ENCODE measurements around the gene GRIN3A. TPM values are rescaled to one million over a fixed set of nuclear protein-coding genes. Genes with fewer than 3 reads are reported as not detected.
A peak's percentile ranks its signal among the peaks of the same experiment; 100 is the strongest.

Gene GRIN3A
- polyA plus RNA-seq, 1 of the 3 experiments (the other 2 are of a cell fraction) = not detected

GRCh38 chr9:101592788-101593187 is 145.7 kb downstream of the GRIN3A start (continued):
- TF ChIP-seq CTCF (IDR thresholded peaks at IDR 0.05) (no peak), GABPA (IDR thresholded peaks at IDR 0.05; ENCODE audit: low read depth) (no peak), TEAD4 (IDR thresholded peaks at IDR 0.05; ENCODE audit: borderline replicate concordance, insufficient read depth) (no peak), EZH2phosphoT487 (IDR thresholded peaks at IDR 0.05; ENCODE audit: borderline replicate concordance, low read depth) (no peak), FOXJ3 (CRISPR knock-in tag; IDR thresholded peaks at IDR 0.05) (no peak)

DNA sequence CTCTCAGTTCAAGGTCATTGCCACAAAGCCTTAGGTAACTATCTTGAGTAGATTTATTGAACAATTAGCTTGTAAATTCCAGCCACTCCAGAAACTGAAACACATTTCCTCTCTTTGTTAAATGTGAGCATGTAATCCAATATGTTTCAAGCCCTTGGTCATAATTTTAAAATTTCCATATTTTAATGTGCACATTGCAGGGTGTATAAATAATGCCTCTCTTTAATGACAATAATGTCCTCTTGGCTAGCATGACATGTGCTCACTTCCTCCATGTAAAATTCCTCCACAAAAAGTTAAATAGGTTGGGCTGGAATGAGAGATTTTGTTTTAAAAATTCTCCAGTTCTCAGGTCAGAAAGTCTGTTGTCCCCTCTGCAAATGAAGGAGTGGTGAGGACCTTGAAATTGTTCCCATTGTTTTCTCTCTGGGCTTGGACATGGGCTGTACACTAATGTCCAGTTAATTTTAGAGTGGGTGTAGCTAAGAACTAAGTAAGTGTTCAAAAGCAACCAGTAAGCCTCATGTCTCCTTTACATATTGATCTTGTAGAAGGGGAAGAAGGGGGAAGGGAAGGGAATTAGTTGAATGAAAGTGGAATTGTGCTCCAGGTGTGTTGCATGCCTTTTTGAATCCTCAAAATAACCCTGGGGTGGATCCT is 146.5 kb downstream of the GRIN3A start:
- Histone ChIP-seq H3K9ac (no peak overlapping the region), H3K4me1 (ENCODE audit: control insufficient read depth in 1 of 2, insufficient read depth in 2 of 2, low read depth in 1 of 2, low read length in 1 of 2) (no peaks in the 10 kb centered on the region; a peak in 1 of 4 replicates), H3K4me3 (ENCODE audit: low read depth in 2 of 2, low read length in 1 of 2) (no peak overlapping the region), H4K20me1 (ENCODE audit: insufficient read depth) (no peaks in the 10 kb centered on the region), H3K27ac (ENCODE audit: low read depth in 2 of 2, low read length in 1 of 2) (no peak overlapping the region), H3K27me3 (ENCODE audit: insufficient read depth) (peaks cover 6% of the 10 kb centered on the region; the same call in 1 of the 2 replicates), H3F3A (replicated peaks; ENCODE audit: insufficient read depth) (no peaks in the 10 kb centered on the region), H3K79me2 (ENCODE audit: insufficient read depth) (no peaks in the 10 kb centered on the region), H3K36me3 (replicated peaks in 1 of 2; ENCODE audit: control insufficient read depth in 1 of 2, insufficient read depth in 2 of 2, low read length in 1 of 2) (no peaks in the 10 kb centered on the region), H2AFZ (ENCODE audit: low read depth) (no peak overlapping the region), H3K9me2 (no peaks in the 10 kb centered on the region), H3K4me2 (no peak overlapping the region), H3K9me3 (no peaks in the 10 kb centered on the region)
- no peak for DNase-seq
- TF ChIP-seq GABPA (IDR thresholded peaks at IDR 0.05; ENCODE audit: low read depth) (no peak), RCOR1 (IDR thresholded peaks at IDR 0.05; ENCODE audit: low read length) (no peak), EP300 (IDR thresholded peaks at IDR 0.05; ENCODE audit: borderline replicate concordance in 1 of 2, low read depth in 1 of 2, low read length in 1 of 2) (no peak), TCF12 (IDR thresholded peaks at IDR 0.05) (no peak), FOSL2 (IDR thresholded peaks at IDR 0.05; ENCODE audit: borderline replicate concordance, low read depth) (no peak), MXI1 (IDR thresholded peaks at IDR 0.05; ENCODE audit: low read depth, low read length) (no peak), MAX (IDR thresholded peaks at IDR 0.05; ENCODE audit: low read depth) (no peak), RFX5 (IDR thresholded peaks at IDR 0.05; ENCODE audit: low read length) (no peak)
- POLR2A ChIA-PET = no interaction called here
- CTCF ChIA-PET = interaction anchor here (1.1 to 1.6 kb wide), 3 partner anchors 9 to 280 kb away, joined by 3 to 4 read pairs (median 3); no protein-coding TSS in a partner anchor

- H3K79me2 ChIP-seq (ENCODE audit: insufficient read depth) = no peaks in the 10 kb centered on the region
- no peaks in the 10 kb centered on the region for H3F3A ChIP-seq (replicated peaks; ENCODE audit: insufficient read depth)
- H3K27me3 ChIP-seq (ENCODE audit: insufficient read depth) = peaks cover 6% of the 10 kb centered on the region; the same call in 1 of the 2 replicates
- no peak overlapping the region for H3K9ac ChIP-seq
- no peaks in the 10 kb centered on the region for H3K36me3 ChIP-seq (replicated peaks in 1 of 2; ENCODE audit: control insufficient read depth in 1 of 2, insufficient read depth in 2 of 2, low read length in 1 of 2)
- peak; percentile 27 for DNase-seq
- H3K27ac ChIP-seq (ENCODE audit: low read depth in 2 of 2, low read length in 1 of 2) = no peak overlapping the region
- ChIA-PET CTCF (interaction anchor here (0.9 to 1.1 kb wide), 3 partner anchors 10 to 137 kb away, joined by 3 read pairs; no protein-coding TSS in a partner anchor), POLR2A (no interaction called here)
- no peak overlapping the region for H2AFZ ChIP-seq (ENCODE audit: low read depth)
- no peak overlapping the region for H3K4me3 ChIP-seq (ENCODE audit: low read depth in 2 of 2, low read length in 1 of 2)
- TF ChIP-seq EP300 (IDR thresholded peaks at IDR 0.05; ENCODE audit: borderline replicate concordance in 1 of 2, low read depth in 1 of 2, low read length in 1 of 2) (no peak), ELF1 (IDR thresholded peaks at IDR 0.05) (no peak), RAD21 (IDR thresholded peaks at IDR 0.05; ENCODE audit: low read length) (no peak), CTCF (IDR thresholded peaks at IDR 0.05) (no peak), CHD2 (IDR thresholded peaks at IDR 0.05; ENCODE audit: low read length, partially characterized antibody) (no peak), NRF1 (IDR thresholded peaks at IDR 0.05; ENCODE audit: low read depth, low read length) (no peak), TAF1 (IDR thresholded peaks at IDR 0.05; ENCODE audit: borderline replicate concordance, low read depth, low read length) (no peak), MEF2A (IDR thresholded peaks at IDR 0.05; ENCODE audit: borderline replicate concordance, low read depth) (no peak)
- H3K9me3 ChIP-seq = no peaks in the 10 kb centered on the region
- H3K9me2 ChIP-seq = no peaks in the 10 kb centered on the region
- no peak overlapping the region for H3K4me2 ChIP-seq
- no peaks in the 10 kb centered on the region for H4K20me1 ChIP-seq (ENCODE audit: insufficient read depth)
- no peaks in the 10 kb centered on the region; a peak in 1 of 4 replicates for H3K4me1 ChIP-seq (ENCODE audit: control insufficient read depth in 1 of 2, insufficient read depth in 2 of 2, low read depth in 1 of 2, low read length in 1 of 2)
- 36% methylated on average over 3 of the region's 3 CpGs for WGBS (ENCODE audit: low lambda C conversion rate)
Measured at GRCh38 chr9:101590901-101591300, 147.5 kb downstream of the GRIN3A start.
